ENCODE measurements around the gene PFAS.
A peak's percentile ranks its signal among the peaks of the same experiment; 100 is the strongest.
"Not testable (repeated sequence)": the region's sequence is repeated elsewhere in the genome, so short reads cannot be mapped to it uniquely, and the experiment has no call there.

The PFAS gene, protein sequence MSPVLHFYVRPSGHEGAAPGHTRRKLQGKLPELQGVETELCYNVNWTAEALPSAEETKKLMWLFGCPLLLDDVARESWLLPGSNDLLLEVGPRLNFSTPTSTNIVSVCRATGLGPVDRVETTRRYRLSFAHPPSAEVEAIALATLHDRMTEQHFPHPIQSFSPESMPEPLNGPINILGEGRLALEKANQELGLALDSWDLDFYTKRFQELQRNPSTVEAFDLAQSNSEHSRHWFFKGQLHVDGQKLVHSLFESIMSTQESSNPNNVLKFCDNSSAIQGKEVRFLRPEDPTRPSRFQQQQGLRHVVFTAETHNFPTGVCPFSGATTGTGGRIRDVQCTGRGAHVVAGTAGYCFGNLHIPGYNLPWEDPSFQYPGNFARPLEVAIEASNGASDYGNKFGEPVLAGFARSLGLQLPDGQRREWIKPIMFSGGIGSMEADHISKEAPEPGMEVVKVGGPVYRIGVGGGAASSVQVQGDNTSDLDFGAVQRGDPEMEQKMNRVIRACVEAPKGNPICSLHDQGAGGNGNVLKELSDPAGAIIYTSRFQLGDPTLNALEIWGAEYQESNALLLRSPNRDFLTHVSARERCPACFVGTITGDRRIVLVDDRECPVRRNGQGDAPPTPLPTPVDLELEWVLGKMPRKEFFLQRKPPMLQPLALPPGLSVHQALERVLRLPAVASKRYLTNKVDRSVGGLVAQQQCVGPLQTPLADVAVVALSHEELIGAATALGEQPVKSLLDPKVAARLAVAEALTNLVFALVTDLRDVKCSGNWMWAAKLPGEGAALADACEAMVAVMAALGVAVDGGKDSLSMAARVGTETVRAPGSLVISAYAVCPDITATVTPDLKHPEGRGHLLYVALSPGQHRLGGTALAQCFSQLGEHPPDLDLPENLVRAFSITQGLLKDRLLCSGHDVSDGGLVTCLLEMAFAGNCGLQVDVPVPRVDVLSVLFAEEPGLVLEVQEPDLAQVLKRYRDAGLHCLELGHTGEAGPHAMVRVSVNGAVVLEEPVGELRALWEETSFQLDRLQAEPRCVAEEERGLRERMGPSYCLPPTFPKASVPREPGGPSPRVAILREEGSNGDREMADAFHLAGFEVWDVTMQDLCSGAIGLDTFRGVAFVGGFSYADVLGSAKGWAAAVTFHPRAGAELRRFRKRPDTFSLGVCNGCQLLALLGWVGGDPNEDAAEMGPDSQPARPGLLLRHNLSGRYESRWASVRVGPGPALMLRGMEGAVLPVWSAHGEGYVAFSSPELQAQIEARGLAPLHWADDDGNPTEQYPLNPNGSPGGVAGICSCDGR (N-terminal part only)

DNA sequence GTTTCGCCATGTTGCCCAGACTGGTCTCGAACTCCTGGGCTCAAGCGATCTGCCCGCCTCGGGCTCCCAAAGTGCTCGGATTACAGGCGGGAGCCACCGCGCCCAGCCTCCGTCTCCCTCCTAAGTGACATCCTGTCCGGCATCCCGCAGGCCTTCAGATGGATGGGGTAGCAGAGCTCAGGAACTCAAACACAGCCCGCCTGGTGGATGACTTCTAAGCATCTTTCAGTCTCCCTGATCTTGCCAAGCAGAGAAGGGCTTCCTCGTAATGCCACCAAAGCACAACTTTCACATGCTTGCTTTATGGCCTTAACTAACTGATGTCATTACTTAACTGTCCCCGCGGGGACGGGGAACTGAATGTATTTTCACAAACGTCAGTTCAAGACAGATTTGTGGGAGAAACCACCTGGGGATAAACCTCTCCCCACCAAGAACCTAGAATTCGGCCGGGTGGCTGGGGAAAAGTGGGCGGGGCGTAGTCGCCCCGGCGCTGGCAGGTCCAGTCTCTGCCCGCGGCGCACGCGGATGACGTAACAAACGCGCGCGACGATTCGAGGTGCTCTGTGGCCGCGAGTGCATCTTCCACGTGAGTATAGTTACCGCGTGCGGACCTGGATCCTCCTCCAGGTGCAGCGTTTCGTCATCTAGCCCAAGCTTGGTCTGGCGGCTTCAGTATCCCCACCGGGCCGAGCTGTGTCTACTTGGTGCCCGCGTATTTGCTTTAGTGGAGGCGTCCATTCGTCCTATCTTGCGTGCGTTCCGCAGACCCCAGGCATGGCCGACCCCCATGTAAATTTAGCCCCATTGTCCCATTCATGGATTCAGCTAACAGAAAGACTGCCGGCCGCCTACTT, at the start of gene PFAS:
Gene PFAS, plus strand, starts transcription at position 539 of the 857 bp plus-strand sequence. CDS start 4,649 bp downstream, outside the sequence.
- DNase-seq: peak; percentile 98

DNA sequence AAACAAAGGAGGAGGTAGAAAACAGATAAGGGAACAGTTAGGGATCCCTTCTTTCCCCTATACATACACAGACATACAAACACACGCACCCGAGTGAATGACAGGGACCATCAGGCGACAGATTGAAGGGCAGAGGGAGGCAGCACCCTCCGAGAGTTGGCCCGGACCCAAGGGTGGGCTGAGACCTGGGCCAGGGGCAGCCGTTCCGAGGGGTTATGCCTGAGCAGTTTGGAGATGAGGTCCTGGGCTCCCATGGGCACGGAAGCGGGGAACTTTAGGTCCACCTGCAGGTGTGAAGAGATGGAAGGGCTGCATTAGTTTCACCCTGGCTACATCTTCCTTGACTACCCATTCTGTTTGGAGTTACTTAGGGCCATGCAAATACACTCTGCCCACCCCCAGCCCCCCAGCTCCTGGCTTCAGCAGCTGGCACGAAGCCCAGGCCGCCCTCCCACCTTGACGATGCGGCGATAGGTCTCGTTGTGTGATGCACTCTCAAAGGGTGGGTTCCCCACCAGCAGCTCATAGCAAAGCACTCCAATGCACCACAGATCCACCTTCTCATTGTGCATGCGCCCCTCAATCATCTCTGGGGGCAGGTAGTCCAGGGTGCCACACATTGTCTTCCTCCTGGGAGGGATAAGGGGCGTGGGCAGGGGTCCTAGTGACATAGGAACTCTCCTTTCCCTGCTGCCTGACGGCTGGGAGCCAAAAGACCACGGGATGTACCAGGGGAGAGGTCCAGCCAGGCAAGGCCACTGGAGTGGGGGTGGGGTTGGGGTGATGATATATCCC, 44.1 kb upstream of the PFAS start:
- no peak for DNase-seq

DNA sequence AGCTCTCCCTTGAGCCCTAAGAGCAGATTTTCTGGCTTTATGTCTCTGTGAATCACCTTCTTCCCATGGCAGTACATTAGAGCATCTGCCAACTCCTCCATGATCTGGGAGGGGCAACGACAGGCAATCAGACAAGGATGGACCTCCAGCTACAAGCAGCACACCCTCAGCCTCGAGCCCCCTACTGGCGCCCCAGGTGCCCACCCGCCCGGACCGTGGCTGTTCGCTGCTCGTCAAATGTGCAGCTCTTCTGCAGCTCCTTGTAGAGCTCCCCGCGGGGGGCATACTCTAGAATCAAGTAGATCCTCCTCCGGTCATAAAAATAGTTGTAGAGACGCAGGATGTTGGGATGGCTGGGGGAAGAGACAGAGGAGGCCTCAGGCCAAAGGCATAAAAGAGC, 42.6 kb upstream of the PFAS start:
- no peak for DNase-seq

DNA sequence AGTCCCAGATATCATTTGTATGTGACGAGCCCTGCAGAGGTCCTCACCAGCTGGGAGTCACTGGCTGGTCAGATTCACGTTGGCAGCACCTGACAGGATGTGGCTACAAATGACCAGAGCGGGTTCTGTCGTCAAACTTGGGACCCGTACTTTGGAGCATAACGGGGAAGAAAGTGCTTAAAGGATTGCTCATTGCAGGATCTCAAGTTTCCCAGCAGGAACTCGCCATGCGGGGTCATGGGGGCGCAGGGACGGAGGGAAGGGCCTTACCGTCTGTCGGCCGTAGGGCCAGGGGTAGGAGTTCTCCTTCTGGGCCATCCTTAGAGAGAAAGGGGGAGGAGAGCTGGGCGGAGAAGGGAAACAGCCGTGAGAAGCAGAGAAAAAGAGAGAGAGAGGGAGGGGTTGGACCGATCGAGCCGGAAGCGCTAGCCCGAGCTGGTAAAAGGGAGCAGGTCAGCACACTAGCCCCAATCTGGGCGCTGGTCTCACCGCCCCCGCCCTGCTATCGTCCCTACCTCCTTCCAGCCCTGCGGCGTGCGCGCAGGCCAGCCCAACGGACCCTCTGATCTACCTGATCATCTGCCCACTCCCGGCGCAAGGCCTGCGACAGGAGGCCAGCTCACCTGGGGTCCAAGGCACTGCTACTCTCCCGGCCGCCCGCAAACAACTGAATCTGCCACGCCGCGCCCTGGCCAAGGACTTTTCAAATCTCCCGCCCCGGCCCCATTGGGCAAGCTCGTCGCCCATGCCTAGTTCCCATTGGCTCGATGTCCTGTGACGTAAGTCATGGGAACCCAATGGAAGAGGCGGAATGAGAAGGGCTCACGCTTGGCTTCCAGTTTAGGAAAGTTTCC, 39.0 kb upstream of the PFAS start, which contains the start of gene AURKB:
Gene AURKB, minus strand, starts transcription at position 669 of the 854 bp plus-strand sequence. Its CDS starts 351 bp downstream, at position 318.
- DNase-seq: peak; percentile 95

DNA sequence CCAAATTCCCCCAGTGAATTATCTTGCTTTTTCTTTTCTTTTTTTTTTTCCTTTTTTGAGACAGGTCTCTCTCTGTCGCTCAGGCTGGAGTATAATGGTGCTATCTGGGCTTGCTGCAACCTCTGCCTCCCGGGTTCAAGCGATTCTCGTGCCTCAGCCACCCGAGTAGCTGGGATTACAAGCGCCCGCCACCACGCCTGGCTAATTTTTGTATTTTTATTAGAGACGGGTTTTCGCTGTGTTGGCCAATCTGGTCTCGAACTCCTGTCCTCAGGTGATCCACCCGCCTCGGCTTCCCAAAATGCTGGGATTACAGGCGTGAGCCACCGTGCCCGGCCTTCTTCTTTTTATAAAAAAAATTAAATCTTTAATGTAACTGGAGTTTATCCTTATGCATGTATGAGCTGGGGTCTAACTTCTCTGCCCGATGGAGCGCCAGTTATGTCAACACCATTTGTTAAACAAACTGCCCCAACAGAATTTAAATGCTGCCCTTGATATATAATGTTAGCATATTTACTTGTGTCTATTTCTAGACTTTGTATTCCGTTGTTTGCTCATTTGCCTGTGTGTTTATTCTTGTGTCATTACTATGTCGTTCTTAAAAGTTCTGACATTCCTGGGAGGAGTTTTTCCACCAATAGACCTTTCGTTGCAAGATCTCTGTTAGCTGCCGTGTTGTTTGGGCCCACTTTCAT, 38.2 kb upstream of the PFAS start:
- DNase-seq: peak; percentile 49

DNA sequence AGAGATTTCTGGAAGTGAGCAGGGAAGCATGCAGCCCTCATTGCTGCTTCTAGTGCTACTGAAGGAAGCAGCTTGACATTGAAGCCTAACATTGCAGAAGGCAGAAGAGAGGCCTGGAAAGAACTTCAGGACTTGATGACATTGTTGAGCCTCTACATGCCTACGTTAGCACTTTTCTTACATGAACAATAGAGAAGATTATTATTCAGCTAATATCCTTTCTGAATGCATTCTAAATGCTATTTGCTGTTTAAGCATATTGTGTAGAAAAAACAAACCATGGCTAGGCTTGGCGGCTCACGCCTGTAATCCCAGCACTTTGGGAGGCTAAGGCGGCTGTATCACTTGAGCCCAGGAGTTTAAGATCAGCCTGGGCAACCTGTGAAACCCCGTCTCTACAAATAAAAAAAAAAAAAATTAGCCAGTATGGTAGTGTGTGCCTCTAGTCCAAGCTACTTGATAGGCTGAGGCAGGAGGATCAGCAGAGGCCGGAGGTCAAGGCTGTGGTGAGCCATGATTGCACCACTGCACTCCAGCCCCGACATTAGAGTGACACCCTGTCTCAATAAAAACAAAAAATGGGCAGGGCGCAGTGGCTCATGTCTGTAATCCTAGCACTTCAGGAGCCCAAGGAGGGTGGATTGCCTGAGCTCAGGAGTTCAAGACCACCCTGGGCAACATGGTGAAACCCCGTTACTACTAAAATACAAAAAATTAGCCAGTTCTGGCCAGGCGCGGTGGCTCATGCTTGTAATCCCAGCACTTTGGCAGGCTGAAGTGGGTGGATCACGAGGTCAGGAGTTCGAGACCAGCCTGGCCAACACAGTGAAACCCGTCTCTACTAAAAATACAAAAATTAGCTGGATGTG, 36.5 kb upstream of the PFAS start:
- DNase-seq: no peak

DNA sequence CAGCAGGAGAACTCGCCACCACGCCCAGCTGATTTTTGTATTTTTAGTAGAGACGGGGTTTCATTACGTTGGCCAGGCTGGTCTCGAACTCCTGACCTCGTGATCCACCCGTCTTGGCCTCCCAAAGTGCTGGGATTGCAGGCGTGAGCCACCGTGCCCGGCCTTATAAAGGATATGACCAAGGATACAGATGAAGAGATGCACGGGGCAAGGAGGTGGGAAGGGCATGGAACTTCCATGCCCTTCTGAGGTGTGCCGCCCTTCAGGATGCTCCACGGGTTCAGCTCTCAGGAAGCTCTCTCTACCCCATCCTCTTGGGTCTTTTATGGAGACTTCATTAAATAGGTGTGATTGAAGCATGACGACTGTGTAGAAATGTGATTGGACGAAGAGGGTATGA, 35.1 kb upstream of the PFAS start:
- not testable (repeated sequence) for DNase-seq

DNA sequence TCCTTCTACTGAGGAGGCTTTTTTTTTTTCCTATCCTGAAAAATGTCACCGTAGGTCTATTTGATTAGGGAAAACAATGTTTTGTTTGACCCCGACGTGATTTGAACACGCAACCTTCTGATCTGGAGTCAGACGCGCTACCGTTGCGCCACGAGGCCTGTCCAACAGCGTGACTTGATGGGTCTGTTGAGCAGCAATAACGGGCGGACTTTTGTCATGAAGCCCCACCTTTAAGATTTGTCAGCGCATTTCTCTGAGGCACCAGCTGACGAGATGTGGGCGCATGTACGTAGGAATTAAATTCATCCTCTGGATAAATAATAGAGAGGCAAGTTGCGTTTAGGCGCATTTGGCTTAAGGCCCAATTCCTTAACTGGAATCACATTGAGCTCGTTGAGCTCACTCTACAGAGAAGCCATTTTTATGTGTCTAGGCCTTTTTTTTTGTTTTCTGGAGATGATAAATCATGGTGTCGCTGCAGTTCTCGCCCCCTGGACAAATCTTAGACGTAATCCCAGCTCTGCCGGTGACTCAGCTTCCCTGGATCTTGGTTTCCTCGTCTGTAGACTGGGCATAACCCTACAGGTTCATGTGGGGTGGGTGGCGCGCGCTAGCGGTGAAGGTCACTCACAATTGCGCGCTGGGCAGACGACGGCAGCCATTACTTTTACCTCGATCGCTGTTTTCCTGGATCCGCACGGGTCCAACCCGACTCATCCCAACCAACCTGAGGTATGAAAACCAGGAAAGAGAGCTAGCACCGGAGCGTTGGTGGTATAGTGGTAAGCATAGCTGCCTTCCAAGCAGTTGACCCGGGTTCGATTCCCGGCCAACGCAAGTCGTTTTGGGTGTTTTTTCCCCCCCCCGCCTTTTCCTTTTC, 28.1 kb upstream of the PFAS start:
- peak; percentile 98 for DNase-seq

DNA sequence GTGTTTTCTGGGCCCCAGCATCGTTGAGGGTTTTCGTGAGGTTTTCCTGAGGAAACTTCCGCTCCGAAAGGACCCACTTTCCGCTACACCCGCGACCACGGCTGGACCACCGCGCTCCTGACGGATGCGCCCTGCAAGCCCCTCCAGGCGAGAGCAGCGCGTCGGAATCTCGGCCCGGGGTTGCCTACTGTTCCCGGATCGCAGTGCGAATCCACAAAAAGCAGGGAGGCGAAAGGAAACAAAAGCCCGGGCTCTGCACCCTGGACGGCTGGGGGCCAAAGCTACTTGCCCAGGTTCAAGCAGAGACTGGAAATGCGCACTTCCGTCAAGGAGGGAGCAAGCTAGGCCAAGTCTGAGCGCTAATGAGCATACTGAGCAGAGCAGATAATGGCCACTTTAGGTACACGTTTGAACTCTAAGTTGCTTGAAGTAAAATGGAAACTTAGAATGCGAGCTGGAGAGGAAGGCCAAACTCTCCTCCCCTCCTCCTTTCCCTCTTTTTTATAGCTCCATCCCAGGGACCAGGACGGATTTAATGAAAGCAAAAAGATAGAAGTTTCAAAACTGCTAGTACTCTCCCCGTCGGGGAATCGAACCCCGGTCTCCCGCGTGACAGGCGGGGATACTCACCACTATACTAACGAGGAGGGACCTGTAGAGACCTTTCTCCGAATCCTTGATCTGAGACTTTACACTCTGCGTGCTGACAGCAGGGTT, 27.3 kb upstream of the PFAS start:
- DNase-seq: peak; percentile 96

DNA sequence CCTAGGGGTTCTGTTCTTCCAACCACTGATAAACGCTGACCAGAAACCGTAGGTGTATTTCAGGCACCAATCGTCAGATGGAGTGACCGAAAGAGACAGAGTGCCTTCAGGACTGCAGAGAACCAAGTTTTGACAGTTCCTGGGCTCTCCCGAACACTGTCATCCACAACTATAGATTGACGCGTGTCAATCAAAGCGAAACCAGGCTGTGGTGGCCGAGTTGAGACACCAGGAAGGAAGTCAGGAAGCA, 26.8 kb upstream of the PFAS start:
- no peak for DNase-seq

DNA sequence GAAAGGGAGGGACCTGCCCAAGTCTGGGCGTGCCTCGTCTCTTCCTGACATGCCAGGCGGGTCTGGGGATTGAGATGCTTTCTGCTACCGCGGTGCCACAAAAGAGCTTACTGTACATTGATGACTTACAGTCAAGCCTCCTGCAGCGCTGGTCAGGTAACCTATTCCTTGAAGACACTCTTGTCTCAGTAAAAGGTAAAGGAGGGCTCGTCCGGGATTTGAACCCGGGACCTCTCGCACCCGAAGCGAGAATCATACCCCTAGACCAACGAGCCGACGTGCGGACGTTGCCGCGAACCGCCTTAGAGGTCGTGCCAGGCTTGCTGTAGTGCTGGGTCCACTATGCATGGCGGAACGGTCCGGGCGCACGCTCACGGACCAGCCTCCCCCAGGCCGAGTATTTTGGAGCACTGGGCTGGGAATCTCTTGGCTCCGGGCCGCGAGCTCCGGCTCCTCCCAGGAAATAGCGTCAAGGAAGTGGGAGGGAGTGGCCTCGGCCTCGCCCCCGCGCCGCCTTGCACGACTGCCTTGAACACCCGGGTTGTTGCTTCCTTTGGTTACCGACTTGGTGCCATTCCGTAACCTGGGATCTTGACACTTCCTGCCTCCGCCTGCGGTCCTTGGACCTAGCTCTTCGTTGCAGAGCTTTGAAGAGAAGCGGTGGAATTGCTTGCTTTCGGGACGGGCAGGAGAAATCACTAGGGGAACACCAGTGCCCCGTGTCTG, 26.3 kb upstream of the PFAS start:
- DNase-seq: peak; percentile 97

DNA sequence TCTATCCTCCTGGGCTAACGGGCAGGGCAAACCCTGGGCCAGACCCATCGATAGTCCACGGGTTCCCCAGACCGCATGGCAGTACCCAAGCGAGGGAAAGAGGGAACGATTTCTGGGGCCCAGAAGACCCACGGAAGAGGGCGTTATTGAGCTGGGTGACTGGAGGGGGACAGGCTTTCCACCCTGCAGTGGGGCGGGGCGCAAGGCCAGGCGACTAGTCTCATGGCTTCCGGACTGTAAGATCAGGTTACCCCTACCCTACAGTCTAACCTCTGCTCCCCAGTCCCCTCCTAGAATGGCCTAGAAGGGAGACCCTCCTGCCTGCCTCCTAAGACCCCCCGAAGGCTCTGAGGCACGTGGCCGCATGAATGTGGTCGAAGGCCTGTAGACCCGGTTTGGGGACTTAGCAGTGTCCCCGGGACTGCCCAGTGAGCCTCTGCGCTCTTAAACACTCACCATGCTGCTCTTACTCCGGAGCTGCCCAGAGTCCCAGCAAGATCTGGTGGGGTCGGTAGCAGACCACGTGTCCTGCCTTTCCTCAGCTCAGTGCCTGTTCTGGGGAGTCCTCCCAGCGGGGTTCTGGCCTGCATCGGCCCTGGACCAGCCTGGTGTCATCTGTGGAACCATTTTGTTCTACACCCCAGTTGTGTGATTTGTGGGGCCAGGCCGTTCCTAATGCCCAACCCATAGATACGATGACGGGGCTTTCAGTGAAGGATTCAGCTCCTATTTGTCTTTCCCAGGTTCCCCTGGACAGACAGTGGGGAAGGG, 25.5 kb upstream of the PFAS start:
- DNase-seq: no peak

DNA sequence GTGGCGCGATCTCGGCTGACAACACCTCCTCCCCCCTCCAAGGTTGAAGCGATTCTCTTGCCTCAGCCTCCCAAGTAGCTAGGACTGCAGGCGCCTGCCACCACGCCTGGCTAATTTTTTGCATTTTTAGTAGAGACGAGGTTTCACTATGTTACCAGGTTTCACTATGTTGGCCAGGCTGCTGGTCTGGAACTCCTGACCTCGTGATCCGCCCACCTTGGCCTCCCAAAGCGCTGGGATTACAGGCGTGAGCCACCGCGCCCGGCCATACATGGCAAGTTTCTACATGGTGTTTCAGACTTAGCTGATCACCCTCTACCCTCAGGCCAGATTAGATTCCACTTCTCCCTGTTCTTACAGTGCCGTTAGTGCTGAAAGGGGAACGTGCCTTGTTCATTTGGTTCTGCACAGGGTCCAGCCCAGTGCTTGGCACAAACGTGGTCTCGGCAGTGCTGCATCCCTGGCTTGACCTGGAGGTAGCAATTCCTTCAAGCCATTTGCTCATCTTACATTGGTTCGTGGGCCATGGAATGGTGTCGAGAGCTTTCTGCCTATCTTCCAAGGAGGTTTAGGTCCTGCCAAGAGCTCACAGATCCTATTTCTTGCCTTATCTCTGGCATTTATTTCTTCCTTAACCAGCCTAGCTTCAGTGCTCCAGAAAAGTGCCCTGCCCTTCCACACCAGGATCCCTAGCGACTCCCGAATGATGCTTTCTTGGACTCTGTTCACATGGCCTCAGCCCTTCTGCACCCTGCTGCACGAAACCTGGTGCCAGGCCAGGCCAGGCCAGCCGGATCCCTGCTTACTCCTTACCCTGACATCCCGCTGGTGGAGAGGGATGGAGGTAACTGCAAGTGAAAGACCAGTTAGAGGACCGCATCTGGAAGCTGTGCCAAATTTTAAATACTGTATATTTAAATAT, 23.9 kb upstream of the PFAS start:
- no peak for DNase-seq
